ENCODE results near the gene ADIPOR2.

The ADIPOR2 gene

DNA sequence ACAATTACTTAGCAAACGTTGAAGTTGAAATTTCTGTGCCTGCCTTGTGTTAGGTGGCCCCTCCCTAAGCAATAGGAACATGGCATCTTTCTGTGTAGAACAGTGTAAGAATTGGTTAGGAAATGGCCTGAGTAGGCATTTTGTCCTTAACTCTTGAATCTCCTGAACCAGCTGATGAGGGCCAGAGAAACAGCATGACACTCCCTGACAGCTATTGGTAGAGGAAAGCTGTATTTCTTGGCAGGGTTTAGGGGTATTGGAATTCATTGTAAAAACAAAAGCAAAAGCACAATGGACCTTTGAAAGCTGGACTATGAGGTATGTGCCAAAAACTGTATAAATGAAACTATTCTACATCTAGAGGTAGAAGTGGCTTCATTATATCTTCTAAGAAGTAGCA, 88.9 kb downstream of the ADIPOR2 start:
- no peak for DNase-seq

DNA sequence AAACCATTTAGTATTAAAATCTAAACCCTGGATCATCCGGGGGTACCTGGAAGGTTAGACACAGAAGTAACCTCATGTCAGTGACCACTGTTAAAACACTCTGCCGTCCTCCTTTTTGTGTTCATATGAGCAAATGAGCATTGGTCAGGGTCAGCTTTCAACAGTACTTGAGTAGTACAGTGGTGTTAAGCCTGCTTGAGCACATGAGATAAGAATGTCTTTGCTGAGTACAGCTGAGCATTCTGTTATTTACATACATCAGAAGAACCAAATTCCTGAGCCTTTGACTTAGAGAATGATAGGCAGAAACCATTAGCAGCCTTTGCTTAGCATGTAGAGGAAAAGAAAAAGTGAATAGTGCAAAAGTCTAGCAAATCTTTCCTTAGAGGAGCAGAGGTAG, 90.9 kb downstream of the ADIPOR2 start:
- DNase-seq: no peak

DNA sequence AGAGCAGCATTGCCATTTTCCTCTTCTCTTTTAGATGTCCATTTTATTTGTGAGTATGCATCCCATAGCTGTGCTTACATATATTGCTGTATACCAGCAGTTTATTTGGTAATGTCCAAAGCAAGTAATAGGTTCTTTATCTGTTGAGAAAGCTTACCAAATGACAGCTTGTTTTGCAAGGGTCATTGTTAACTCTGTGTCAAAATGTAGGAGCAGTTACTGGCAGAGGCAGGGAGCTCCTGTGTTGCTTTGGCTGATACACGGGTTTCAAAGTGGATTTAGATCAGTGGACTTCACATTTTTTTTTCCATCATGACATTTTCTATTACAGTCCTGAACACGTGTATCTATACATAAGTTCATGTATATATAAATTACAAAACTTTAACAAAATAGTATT, 91.3 kb downstream of the ADIPOR2 start:
- no peak for DNase-seq

DNA sequence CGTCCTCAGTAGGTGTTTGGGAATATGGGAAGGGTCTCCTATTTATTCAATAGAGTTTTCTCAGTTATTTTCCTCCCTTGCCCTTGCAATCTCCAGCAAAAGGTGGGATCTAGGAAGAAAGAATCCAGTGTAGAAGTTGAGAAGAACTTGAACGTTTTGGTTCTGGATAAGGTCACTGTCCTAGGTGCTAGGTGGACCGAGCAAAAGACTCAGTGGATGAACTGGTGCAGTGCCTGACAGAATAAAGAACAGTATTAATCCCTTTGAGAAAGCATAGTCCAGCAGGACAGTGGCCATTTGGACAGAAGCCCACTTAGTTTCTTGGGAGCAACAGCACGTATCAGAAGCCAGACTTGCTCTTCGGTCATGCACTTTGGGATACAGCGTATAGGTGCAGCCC, 96.8 kb downstream of the ADIPOR2 start:
- DNase-seq: no peak

DNA sequence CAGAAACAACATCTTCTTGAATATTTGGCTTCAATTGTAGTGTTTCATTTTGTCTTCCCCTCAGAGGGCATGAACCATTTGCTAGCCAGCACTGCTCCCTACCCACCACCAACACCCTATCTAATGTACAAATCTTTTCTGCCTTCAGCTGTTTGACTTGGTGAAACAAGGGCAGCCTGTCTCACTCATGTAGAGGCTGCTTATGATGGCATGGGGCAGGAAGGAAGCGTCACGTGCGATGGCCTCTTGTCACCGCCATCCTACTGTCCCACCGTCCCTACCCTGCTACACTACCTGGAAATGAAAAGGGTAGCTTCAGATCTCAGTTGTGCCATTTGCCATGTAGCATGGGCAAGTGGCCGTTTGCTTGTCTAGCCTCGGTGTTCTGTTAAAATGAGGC, 99.6 kb downstream of the ADIPOR2 start:
- no peak for DNase-seq

DNA sequence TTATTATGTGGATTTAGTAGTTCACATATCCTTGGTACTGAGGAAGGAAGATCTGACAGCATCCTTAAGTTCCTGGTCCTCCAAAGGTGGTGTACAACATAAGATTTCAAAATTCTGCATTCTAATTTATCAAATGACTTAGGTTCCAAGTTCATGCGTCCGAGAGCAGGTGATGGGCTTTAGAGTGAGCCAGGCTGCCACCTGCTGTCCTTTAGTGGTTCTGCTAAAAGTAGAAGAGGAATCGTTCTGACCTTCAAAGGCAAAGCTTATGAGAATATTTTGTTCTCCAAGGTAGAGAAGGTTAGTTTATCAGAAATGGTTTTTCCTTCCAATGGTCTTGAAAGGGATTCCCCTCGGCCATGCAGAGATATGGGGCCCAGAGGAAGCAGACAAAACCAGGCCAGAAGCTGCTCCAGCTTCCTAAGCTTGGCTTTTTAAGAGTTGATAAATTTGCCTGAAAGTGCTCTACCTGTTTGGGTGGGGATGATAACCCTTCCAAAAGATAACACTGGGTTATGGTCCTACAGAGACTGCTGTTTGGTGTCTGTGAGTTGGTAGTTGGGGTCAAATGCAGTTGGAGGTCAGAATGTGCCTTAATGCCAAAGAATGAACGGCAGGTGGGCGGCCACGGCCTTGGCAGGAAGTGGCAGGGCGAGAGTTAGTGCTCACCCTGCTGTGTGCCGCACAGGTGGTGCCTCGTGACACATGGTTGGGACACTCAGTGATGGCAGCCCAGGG, 100.4 kb downstream of the ADIPOR2 start:
- DNase-seq: peak; percentile 73 to 81 (median 75)

DNA sequence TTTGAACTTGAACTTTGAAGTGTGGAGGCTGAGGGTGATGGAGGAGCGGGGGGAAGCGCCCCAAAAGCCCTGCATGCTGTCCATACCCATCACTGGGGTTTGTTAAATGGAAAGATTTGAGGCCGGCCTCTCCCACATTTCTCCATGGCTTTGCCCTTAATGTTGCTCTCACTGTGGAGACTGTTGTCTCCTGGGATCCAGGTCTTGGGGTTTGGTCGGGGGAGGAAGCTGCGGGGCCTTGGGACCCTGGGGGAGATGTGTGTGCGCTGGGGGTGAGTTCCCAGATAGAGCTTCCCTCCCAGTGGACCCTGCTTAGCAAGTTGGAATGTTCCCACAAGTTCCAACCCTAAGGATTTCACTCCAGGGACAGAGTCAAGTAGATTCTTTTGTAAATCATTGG, 101.5 kb downstream of the ADIPOR2 start:
- no peak for DNase-seq

DNA sequence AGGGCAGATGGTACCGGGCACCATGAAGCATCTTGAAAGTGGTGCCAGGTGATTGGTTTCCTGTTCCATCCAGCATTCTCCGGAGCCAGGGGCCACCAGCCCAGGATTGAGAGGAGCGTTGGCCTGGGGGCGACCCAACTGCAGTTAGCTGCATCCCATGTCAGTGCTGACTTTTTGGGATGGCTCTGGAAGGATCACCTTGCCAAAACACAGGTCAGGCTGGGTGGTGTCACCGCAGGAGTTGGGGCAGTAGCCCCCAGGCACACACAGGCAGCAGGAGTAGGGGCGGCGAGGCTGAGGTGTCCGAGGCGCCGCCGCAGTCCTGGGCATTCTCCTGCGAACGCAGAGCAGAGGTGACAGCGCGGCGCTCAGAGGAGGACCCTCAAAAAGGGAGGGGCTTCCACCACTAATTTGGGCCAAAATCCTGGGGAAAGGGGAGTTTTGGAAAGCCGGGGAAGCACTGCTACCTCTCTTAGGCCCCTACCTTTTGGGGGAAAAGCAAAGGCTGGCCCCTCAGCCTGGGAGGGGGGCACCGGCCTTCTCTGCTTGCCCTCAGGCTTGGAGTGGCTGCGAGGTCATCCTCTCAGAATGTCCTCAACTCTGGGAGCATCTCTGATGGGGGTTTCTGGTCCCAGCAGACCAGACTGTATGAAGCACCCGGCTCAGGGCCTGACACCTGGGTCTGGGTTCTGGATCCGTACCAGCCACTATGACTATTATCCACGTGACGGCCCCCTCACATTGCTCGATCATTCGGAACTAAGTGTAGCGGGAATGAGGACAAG, 102.7 kb downstream of the ADIPOR2 start:
- DNase-seq: no peak

GRCh38 chr12:1794440-1795090, 103.7 kb downstream of the ADIPOR2 start:
- DNase-seq: no peak

DNA sequence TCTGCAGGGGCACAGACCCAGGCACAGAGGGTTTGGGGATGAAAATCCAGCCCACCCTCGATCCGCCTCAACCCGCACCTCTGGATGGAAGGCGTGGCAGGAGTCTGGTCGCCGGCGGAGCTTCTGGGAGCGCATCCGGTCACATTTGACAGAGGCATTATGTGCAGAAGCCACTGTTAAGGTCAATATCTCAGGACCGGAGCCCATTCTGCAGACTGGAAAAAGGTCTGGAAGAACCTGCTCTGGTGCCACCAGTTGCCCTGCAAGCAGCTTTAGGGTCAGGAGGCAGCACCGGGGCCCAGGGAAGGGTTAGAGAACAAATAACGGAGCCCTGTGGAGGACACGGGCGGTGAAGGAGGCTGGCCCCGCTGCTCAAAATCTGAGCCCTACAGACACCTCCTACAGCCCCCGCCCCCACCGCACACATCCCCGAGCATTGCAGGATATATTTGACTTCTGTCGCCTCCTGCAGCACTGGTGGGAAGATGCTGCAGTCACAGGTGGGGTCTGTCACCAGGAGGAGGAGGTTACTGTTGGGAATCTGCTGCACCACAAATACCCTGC, 104.4 kb downstream of the ADIPOR2 start:
- no peak for DNase-seq

DNA sequence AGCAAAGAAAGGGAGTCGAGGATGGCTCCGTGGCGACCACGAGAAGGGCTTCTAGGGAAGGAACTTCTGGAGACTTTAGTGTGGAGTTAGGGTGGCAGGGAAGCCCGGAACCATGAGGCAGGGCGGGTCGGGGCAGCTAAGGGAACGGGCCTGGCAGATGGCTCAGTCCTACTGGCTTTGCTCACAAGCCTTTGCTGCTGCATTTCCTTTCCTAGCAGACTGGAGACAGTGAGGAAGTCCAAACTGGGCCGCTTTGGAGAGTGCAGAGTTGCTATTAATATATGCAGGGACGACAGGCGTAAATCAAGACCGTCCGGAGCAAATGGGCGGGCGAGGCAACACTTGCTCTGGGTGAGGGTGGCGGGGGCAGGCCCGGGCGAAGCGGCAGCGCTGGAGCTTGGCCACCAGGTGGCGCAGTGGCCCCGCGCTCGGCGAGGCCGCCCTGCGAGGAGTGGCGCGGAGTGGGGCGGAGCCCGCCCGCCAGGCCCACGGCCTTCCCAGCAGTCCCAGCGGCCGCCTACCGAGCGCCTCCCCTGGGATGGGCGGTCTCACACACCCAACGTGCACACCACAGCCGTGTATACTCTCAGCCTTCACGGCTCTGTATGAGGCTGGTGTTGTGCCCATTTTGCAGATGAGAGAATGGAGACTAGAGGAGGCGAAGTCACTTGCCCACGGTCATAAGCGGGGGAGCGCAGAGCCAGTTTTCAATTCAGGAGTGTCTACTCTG, 105.1 kb downstream of the ADIPOR2 start:
- DNase-seq: peak; percentile 92 to 96 (median 96)

DNA sequence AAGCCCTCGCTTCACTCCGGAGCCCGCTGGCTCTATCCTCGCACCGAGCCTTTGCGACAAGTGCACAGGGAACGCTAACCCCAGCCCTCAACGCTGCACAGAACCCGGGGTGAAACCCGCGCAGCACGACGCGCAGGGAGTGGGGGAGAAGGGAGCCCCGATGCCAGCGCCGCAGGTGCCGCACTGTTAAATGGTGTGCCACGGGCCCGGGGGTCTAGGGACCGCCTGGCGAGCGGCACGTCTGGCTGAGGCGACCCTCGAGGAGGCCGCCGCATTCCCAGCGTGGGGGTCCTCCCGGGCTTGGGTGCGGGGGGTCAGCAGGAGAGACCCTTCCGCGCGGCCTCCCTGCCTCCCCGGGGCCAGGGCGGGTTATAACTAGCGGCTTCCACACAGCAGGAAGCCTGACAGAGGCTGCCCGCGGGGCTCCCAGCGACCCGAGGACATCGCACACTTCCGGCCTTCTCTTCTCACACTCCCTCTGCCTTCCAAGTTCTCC, 105.7 kb downstream of the ADIPOR2 start:
- peak; percentile 43 to 69 (median 51) for DNase-seq

GRCh38 chr12:1797011-1797901, 106.4 kb downstream of the ADIPOR2 start:
- peak; percentile 64 to 82 (median 72) for DNase-seq

- DNase-seq: no peak
Measured at GRCh38 chr12:1797991-1798640, 107.2 kb downstream of the ADIPOR2 start.

- DNase-seq: no peak
Measured at GRCh38 chr12:1798641-1799020, 107.8 kb downstream of the ADIPOR2 start.

DNA sequence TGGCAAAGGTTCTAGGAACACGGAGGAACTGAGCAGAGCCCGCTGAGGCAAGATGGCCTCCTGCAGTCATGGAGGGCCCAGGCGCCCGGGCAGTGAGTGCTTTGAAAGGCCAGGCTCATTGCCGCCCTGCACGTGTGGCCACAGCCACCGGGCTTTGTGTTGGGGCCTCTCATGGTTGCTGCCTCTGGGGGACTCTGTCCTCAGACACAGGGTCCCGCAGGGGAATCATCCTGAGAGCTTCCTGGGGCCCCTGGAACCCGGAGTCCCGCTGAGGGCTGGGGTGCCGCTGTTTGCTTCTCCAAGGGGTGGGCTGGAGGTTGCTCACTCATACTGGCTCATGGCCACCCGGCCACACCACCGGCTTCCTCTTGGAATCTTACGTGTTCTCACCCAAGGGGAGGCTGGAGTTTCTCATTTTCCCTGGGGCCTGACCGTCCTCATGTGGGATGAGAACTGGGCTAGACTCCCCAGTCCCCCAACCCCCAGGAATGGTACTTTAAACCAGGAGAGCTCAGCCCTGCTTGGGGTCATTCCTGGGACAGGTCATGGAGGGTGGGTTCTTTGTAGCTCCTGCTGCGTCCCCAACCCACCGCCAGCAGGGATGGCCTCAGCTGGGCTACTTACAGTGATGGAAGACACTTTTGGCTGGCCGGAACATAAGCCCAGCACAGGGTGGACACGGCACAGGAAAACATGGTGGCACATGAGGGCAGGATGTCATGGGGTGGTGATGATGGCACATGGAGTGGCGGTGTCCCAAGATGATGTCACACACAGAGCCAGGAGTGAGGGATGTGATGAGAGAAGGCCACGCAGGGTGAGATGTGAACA, 108.4 kb downstream of the ADIPOR2 start:
- no peak for DNase-seq

DNA sequence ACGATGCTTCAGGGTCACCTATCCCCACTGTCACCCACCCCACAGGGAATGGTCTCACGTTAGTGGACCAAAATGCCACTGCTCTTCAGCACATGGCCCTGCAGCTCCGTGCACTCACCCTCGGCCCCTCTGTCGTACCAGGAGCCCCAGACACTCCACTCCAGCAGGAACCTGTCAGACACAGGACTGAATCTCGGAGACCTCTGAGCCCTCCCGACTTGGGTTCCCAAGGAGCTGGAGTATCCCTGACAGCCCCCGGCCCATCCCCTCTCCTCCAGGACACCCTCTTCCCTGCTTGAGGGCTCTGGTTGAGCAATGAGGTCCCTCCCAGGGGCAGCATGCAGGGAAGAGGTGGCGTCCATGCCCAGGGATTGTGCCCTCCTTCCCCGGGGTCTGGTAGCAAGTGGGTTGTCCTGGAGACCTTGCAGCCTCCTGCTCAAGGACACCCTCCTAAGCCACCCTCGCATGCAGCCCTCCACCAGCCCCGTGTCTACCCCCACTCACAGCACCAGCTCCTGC, 109.1 kb downstream of the ADIPOR2 start:
- no peak for DNase-seq

GRCh38 chr12:1800401-1801302, 109.8 kb downstream of the ADIPOR2 start:
- DNase-seq: peak; percentile 55 to 79 (median 60)
